Naive thymus-derived CD4-positive, alpha-beta T cell (primary cell): ENCODE results near the gene ATG9B. TPM values are rescaled to one million over a fixed set of nuclear protein-coding genes. Genes with fewer than 3 reads are reported as not detected.

Experiments
- ATAC-seq: fragments of 150-1000 bp; cut with Tn5 transposase; 2 replicates; pipeline ENCODE4 v1.10.0; 2021; ENCODE audit warnings: mild to moderate bottlenecking, moderate library complexity
- CTCF ChIA-PET: fragments of 350-600 bp; sonication (Branson Sonifier 250); formaldehyde crosslinking; loops from one replicate; lab custom pipeline; 2021; ENCODE audit warnings: antibody characterized with exemption; lab: Charles Lee
- POLR2A ChIA-PET: fragments of 350-600 bp; sonication (Branson Sonifier 250); formaldehyde crosslinking; loops from one replicate; lab custom pipeline; 2021; ENCODE audit warnings: antibody characterized with exemption, inconsistent platforms; lab: Charles Lee
- DNase-seq, 9 donors: peaks; one replicate each; pipeline versions ENCODE4 v3.0.0 to v3.0.0-alpha.2; 2020 to 2022; ENCODE audit warnings: mixed read lengths in 1 of 9
- H3K27ac ChIP-seq: one replicate; pipeline ENCODE4 v1.7.0; 2013; ENCODE audit warnings: mild to moderate bottlenecking, low read depth, low read length, moderate library complexity
- H3K27me3 ChIP-seq, 2 donors: one replicate each; pipeline ENCODE4 v1.7.0; 2013; ENCODE audit warnings: low read length in 2 of 2, mild to moderate bottlenecking in 2 of 2, moderate library complexity in 2 of 2; ENCODE audit not compliant: control insufficient read depth in 2 of 2, insufficient read depth in 2 of 2
- H3K36me3 ChIP-seq, 3 experiments: 1 replicate in 2 of 3; 2 replicates in 1 of 3; pipeline ENCODE4 v1.7.0; 2013; ENCODE audit warnings: low read length in 3 of 3, mild to moderate bottlenecking in 3 of 3, moderate library complexity in 1 of 3; ENCODE audit not compliant: insufficient read depth in 3 of 3, control insufficient read depth in 2 of 3
- H3K4me1 ChIP-seq, 2 donors: one replicate each; pipeline ENCODE4 v1.7.0; 2013; ENCODE audit warnings: low read length in 2 of 2, mild to moderate bottlenecking in 2 of 2, moderate library complexity in 1 of 2; ENCODE audit not compliant: control insufficient read depth in 2 of 2, insufficient read depth in 2 of 2
- H3K4me3 ChIP-seq: 2 replicates; pipeline ENCODE4 v1.7.0; 2013; ENCODE audit warnings: mild to moderate bottlenecking, low read length
- H3K9me3 ChIP-seq, 3 experiments: 1 replicate in 2 of 3; 2 replicates in 1 of 3; pipeline ENCODE4 v1.7.0; 2013; ENCODE audit warnings: low read length in 3 of 3; ENCODE audit not compliant: control insufficient read depth in 2 of 3
- H3K27ac Mint-ChIP-seq, 9 donors: one replicate each; pipeline ENCODE4 v1.8.0; 2020 to 2022; ENCODE audit warnings: mixed read lengths in 9 of 9, mild to moderate bottlenecking in 8 of 9, moderate library complexity in 5 of 9, inconsistent platforms in 2 of 9
- H3K27me3 Mint-ChIP-seq, 5 donors: one replicate each; pipeline ENCODE4 v1.8.0; 2021 to 2022; ENCODE audit warnings: mixed read lengths in 5 of 5, mild to moderate bottlenecking in 1 of 5
- H3K36me3 Mint-ChIP-seq, 5 donors: one replicate each; pipeline ENCODE4 v1.8.0; 2020 to 2022; ENCODE audit warnings: mixed read lengths in 5 of 5, mild to moderate bottlenecking in 3 of 5, inconsistent platforms in 1 of 5
- H3K4me1 Mint-ChIP-seq, 7 donors: one replicate each; pipeline ENCODE4 v1.8.0; 2020 to 2022; ENCODE audit warnings: mixed read lengths in 7 of 7, mild to moderate bottlenecking in 3 of 7, inconsistent platforms in 1 of 7
- H3K4me3 Mint-ChIP-seq, 10 donors: one replicate each; pipeline ENCODE4 v1.8.0; 2020 to 2022; ENCODE audit warnings: mild to moderate bottlenecking in 10 of 10, mixed read lengths in 10 of 10, moderate library complexity in 6 of 10, inconsistent platforms in 2 of 10
- H3K9me3 Mint-ChIP-seq, 11 donors: one replicate each; pipeline ENCODE4 v1.8.0; 2020 to 2022; ENCODE audit warnings: mixed read lengths in 11 of 11, mild to moderate bottlenecking in 4 of 11, inconsistent platforms in 1 of 11, moderate library complexity in 1 of 11
- intact Hi-C, 2 donors: fragments of 100-400 bp; cut with micrococcal nuclease; formaldehyde crosslinking; loops; one replicate each; pipeline ENCODE4 v1.15.1; 2023
- polyA plus RNA-seq, 2 donors: library from polyadenylated mRNA; unstranded; fragments of 300-500 nt; fragmentation: Illumina TruSeq; gene quantifications; one replicate each; pipeline ENCODE4 v1.2.3, GENCODE V29; 2021
- total RNA-seq, 6 experiments: library from RNA in 5 of 6; stranded (reverse) in 5 of 6; gene quantifications; 1 replicate in 5 of 6; 2 replicates in 1 of 6; pipeline ENCODE4 v1.2.3 and lab custom pipeline; 2021 to 2026

ATG9B gene
- total and polyA plus RNA-seq, 7 experiments from 2014 or later: 11.3 to 49.4 (median 27.0) TPM

DNA sequence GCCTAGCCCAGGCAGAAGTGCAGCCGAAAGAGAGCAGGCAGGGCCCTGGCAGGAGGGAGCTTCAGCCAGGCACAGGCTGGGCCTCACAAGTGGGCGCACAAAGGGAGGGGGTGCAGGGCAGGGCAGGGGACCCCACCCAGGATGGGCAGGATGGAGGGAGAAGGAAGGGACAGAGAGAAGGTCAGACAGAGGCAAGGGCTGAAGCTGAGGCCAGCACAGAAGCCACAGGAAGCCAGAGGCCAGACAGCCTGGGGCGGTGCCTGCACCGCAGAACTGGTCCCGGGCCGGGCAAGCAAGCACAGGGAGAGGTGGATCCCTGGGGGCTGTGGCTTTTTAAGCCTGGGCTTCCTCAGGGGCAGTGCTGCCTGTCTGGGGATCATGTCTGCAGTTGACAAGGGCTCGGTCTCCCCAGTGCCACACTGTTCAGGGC lies 16.8 kb downstream of the ATG9B start:
- H3K27me3 Mint-ChIP-seq: no peaks in the 10 kb centered on the region
- H3K4me1 ChIP-seq: peaks cover 39 to 57% of the 10 kb centered on the region in 2 donors
- H3K4me3 Mint-ChIP-seq: peak overlapping the region; percentile 80 to 90 (median 85)
- no peak for DNase-seq
- no peaks in the 10 kb centered on the region for H3K9me3 ChIP-seq
- CTCF ChIA-PET: interaction anchor here (0.6 to 5.1 kb wide), 8 partner anchors 9 to 109 kb away, joined by 3 to 29 read pairs (median 4); partner anchors contain the start of gene ABCB8
- peaks cover 0 to 2% (median 0%) of the 10 kb centered on the region in 11 donors for H3K9me3 Mint-ChIP-seq
- H3K36me3 ChIP-seq: peaks cover 0 to 6% (median 0%) of the 10 kb centered on the region in 3 experiments
- no peak for ATAC-seq
- intact Hi-C loops: no loop called here
- peaks cover 35 to 69% (median 59%) of the 10 kb centered on the region in 7 donors for H3K4me1 Mint-ChIP-seq
- peak overlapping the region; percentile 73 for H3K27ac ChIP-seq
- peaks cover 0 to 10% (median 5%) of the 10 kb centered on the region in 5 donors for H3K36me3 Mint-ChIP-seq
- H3K4me3 ChIP-seq: peak overlapping the region; percentile 62
- no peaks in the 10 kb centered on the region for H3K27me3 ChIP-seq
- H3K27ac Mint-ChIP-seq: peak overlapping the region; percentile 73 to 97 (median 91)
- POLR2A ChIA-PET: interaction anchor here (0.7 to 2.7 kb wide), 9 partner anchors 10 to 80 kb away, joined by 3 to 21 read pairs (median 7); partner anchors contain the start of gene ABCB8

DNA sequence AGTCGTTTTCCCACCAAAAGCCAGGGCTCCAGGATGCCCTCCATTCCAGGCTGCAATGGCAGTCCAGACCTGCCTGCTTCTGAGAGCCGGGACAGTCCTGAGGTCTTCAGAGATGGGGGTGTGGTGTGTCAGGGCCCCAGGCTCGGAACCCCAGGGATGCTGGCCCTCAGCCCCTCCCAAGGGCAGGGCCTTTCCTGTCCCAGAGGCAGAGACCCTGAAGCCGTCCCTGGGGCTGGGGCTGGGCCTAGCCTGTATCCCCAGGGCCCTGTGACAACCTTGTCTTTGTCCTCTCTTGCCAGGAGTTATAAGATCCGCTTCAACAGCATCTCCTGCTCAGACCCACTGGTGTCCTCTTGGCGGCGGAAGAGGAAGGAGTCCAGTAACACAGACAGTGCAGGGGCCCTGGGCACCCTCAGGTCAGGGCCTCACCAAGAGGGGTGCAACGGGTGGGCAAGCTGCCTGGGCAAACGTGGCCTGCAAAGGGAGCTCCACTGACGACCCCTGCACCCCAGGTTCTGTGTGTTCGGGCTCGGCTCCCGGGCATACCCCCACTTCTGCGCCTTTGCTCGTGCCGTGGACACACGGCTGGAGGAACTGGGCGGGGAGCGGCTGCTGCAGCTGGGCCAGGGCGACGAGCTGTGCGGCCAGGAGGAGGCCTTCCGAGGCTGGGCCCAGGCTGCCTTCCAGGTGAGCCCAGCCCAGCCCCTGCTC lies 17.5 kb downstream of the ATG9B start:
- no peak overlapping the region for H3K4me3 ChIP-seq
- Mint-ChIP-seq H3K4me3 (peak overlapping the region in 4 of 10 donors; percentile 18 to 86 (median 54)), H3K9me3 (peaks cover 0 to 4% (median 0%) of the 10 kb centered on the region in 11 donors), H3K36me3 (peaks cover 0 to 17% (median 4%) of the 10 kb centered on the region in 5 donors), H3K4me1 (peaks cover 28 to 61% (median 51%) of the 10 kb centered on the region in 7 donors), H3K27ac (peak overlapping the region in 7 of 9 donors; percentile 8 to 73 (median 25)), H3K27me3 (no peaks in the 10 kb centered on the region)
- no peaks in the 10 kb centered on the region for H3K9me3 ChIP-seq
- no peak overlapping the region for H3K27ac ChIP-seq
- intact Hi-C loops: no loop called here
- ATAC-seq (no peak), DNase-seq (no peak)
- ChIA-PET POLR2A (interaction anchor here (1.0 to 2.7 kb wide), 6 partner anchors 9 to 545 kb away, joined by 3 to 21 read pairs (median 6); no protein-coding TSS in a partner anchor), CTCF (interaction anchor here (1.1 to 3.8 kb wide), 4 partner anchors 8 to 108 kb away, joined by 3 to 29 read pairs (median 4); no protein-coding TSS in a partner anchor)
- H3K4me1 ChIP-seq: peaks cover 34 to 49% of the 10 kb centered on the region in 2 donors
- H3K36me3 ChIP-seq: peaks cover 0 to 13% (median 0%) of the 10 kb centered on the region in 3 experiments
- H3K27me3 ChIP-seq: no peaks in the 10 kb centered on the region

DNA sequence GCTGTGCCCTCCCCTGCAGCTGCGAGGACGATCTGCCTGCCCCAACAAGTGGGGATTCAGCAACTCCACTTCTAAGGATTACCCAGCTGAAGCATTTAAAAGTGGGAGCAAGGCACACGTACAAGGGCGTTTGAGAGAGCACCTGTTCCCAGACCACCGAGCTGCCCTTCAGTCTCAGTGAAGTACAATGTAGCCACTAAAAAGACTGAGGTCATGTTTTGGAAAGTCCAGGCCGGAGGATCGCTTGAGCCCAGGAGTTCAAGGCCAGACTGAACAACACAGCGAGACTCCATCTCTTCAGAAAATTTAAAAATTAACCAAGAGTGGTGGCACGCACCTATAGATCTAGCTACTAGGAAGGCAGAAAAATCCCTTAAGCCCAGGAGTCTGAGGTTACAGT lies 18.7 kb downstream of the ATG9B start:
- Histone ChIP-seq H3K27ac (no peak overlapping the region), H3K9me3 (no peaks in the 10 kb centered on the region), H3K4me3 (no peak overlapping the region), H3K4me1 (peaks cover 28 to 41% of the 10 kb centered on the region in 2 donors), H3K36me3 (peaks cover 0 to 20% (median 0%) of the 10 kb centered on the region in 3 experiments), H3K27me3 (no peaks in the 10 kb centered on the region)
- ChIA-PET CTCF (no interaction called here), POLR2A (interaction anchor here (0.8 to 1.7 kb wide), 4 partner anchors 8 to 26 kb away, joined by 4 to 6 read pairs (median 4); no protein-coding TSS in a partner anchor)
- ATAC-seq: no peak
- Mint-ChIP-seq H3K4me1 (peaks cover 19 to 56% (median 44%) of the 10 kb centered on the region in 7 donors), H3K4me3 (peak overlapping the region in 3 of 10 donors; percentile 17 to 65 (median 29)), H3K27me3 (no peaks in the 10 kb centered on the region), H3K9me3 (peaks cover 0 to 4% (median 0%) of the 10 kb centered on the region in 11 donors), H3K27ac (peak overlapping the region in 6 of 9 donors; percentile 5 to 59 (median 32)), H3K36me3 (peaks cover 0 to 21% (median 7%) of the 10 kb centered on the region in 5 donors)
- DNase-seq: no peak
- intact Hi-C loops: no loop called here

GRCh38 chr7:151003572-151003971 lies 20.7 kb downstream of the ATG9B start:
- CTCF ChIA-PET: interaction anchor here (0.6 kb wide), 1 partner anchor 635 kb away, joined by 3 read pairs; the partner anchor contains the start of gene REPIN1
- intact Hi-C loops: no loop called here
- Histone ChIP-seq H3K9me3 (no peaks in the 10 kb centered on the region), H3K4me3 (no peak overlapping the region), H3K4me1 (peaks cover 23 to 38% of the 10 kb centered on the region in 2 donors), H3K36me3 (peaks cover 0 to 20% (median 0%) of the 10 kb centered on the region in 3 experiments), H3K27ac (no peak overlapping the region), H3K27me3 (no peaks in the 10 kb centered on the region)
- ATAC-seq (no peak), DNase-seq (no peak)
- peak overlapping the region in 2 of 9 donors; percentile 10 to 36 for H3K27ac Mint-ChIP-seq
- H3K36me3 Mint-ChIP-seq: peaks cover 0 to 21% (median 7%) of the 10 kb centered on the region in 5 donors
- H3K4me1 Mint-ChIP-seq: peaks cover 16 to 55% (median 40%) of the 10 kb centered on the region in 7 donors
- POLR2A ChIA-PET: no interaction called here
- H3K4me3 Mint-ChIP-seq: no peak overlapping the region
- H3K9me3 Mint-ChIP-seq: peaks cover 0 to 4% (median 0%) of the 10 kb centered on the region in 11 donors
- no peaks in the 10 kb centered on the region for H3K27me3 Mint-ChIP-seq

DNA sequence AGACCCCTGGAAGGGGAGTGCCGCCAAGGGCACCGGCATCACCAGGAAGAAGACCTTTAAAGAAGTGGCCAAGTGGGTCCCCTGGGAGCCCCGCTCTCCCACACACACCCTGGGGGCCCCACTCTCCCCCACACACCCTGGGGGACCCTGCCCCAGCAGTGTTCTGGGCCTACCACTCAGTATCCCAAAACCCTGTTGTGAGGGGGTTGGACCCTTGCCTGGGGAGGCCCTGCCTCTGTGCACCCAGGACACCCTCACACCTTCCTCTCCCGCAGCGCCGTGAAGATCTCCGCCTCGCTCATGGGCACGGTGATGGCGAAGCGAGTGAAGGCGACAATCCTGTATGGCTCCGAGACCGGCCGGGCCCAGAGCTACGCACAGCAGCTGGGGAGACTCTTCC lies 22.7 kb downstream of the ATG9B start:
- no peak overlapping the region for H3K27ac ChIP-seq
- H3K4me1 ChIP-seq: peaks cover 8 to 38% of the 10 kb centered on the region in 2 donors
- no peaks in the 10 kb centered on the region for H3K9me3 ChIP-seq
- H3K4me3 ChIP-seq: no peak overlapping the region
- ATAC-seq (no peak), DNase-seq (no peak)
- no peak overlapping the region for H3K27ac Mint-ChIP-seq
- H3K27me3 ChIP-seq: no peaks in the 10 kb centered on the region
- H3K36me3 Mint-ChIP-seq: peaks cover 0 to 21% (median 7%) of the 10 kb centered on the region in 5 donors
- ChIA-PET CTCF (no interaction called here), POLR2A (interaction anchor here (1.1 kb wide), 1 partner anchor 26 kb away, joined by 3 read pairs; no protein-coding TSS in a partner anchor)
- no peak overlapping the region for H3K4me3 Mint-ChIP-seq
- peaks cover 0 to 20% (median 0%) of the 10 kb centered on the region in 3 experiments for H3K36me3 ChIP-seq
- H3K9me3 Mint-ChIP-seq: peaks cover 0 to 2% (median 0%) of the 10 kb centered on the region in 11 donors
- intact Hi-C loops: no loop called here
- no peaks in the 10 kb centered on the region for H3K27me3 Mint-ChIP-seq
- peaks cover 14 to 55% (median 43%) of the 10 kb centered on the region in 7 donors for H3K4me1 Mint-ChIP-seq

DNA sequence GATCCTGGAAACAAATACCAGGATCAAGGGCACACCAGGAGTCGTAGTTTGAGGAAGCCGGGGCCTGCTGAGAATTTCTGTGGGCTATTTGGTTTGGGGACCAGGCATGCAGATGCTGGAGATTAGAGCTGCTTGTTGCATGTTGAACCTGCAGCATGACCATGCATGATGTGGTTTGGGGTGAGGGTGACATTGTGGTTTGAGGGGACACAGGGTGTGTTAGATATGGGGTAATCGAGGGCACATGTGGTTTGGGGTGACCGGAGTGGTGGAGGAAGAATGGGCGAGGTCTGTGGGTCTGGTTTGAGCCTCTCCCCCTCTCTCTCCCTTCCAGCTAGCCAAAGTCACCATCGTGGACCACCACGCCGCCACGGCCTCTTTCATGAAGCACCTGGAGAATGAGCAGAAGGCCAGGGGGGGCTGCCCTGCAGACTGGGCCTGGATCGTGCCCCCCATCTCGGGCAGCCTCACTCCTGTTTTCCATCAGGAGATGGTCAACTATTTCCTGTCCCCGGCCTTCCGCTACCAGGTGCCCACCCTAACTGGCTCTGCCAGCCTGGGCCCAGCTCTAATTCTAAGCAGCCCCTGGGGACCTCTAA lies 23.3 kb downstream of the ATG9B start:
- Mint-ChIP-seq H3K27me3 (no peaks in the 10 kb centered on the region), H3K9me3 (peaks cover 0 to 2% (median 0%) of the 10 kb centered on the region in 11 donors), H3K27ac (no peak overlapping the region), H3K4me3 (no peak overlapping the region), H3K36me3 (peaks cover 0 to 21% (median 7%) of the 10 kb centered on the region in 5 donors), H3K4me1 (peaks cover 14 to 53% (median 43%) of the 10 kb centered on the region in 7 donors)
- ChIA-PET POLR2A (interaction anchor here (1.1 to 1.7 kb wide), 2 partner anchors 10 to 25 kb away, joined by 3 to 5 read pairs; no protein-coding TSS in a partner anchor), CTCF (no interaction called here)
- ATAC-seq (no peak), DNase-seq (no peak)
- H3K9me3 ChIP-seq: no peaks in the 10 kb centered on the region
- peaks cover 0 to 20% (median 0%) of the 10 kb centered on the region in 3 experiments for H3K36me3 ChIP-seq
- intact Hi-C loops: no loop called here
- no peaks in the 10 kb centered on the region for H3K27me3 ChIP-seq
- H3K4me3 ChIP-seq: no peak overlapping the region
- H3K27ac ChIP-seq: no peak overlapping the region
- peaks cover 8 to 42% of the 10 kb centered on the region in 2 donors for H3K4me1 ChIP-seq
